HG02571 (cell line): ENCODE data around the gene HCN2.

Experiments used
- ATAC-seq: cut with Tn5 transposase; IDR thresholded peaks from one replicate; pipeline ENCODE4 v1.9.1; 2021; ENCODE audit warnings: mild to moderate bottlenecking, moderate library complexity; ENCODE audit not compliant: unreplicated experiment

Gene HCN2

DNA sequence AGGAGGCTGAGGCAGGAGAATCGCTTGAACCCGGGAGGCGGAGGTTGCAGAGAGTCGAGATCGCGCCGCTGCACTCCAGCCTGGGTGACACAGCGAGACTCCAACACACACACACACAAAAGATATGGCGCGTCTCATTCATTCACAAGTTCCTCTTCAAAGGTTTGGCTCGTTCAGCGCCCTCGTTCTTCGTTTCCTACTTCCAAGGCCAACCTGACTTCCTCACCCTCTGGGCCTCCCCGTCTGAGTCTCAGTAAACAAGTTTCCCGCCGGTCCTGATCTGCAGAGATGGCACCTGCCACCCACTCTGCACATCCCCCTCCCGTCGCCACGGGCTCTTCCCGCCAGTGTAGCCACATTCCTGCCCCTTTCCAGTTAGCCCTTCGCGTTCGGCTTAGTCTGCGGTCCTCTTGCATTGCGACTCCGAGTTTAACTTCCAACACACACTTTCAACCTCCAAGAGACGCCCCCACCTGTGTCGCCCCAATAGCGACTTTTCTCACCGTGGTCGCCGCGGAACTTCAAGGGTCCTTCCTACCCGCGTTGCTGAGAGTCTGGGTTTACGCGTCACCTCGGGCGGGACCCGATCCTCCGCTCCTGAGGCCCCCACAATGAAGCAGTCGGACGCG, 18.6 kb upstream of the HCN2 start:
- no peak for ATAC-seq

GRCh38 chr19:571566-571974, 18.1 kb upstream of the HCN2 start:
- ATAC-seq: no peak

- ATAC-seq: peak; percentile 70
These were observed 17.4 kb upstream of the HCN2 start, which contains the start of gene BSG for GRCh38 chr19:572140-572742. Gene BSG, plus strand, starts transcription at chr19:572596. Its CDS starts 39 bp downstream, at chr19:572635.

DNA sequence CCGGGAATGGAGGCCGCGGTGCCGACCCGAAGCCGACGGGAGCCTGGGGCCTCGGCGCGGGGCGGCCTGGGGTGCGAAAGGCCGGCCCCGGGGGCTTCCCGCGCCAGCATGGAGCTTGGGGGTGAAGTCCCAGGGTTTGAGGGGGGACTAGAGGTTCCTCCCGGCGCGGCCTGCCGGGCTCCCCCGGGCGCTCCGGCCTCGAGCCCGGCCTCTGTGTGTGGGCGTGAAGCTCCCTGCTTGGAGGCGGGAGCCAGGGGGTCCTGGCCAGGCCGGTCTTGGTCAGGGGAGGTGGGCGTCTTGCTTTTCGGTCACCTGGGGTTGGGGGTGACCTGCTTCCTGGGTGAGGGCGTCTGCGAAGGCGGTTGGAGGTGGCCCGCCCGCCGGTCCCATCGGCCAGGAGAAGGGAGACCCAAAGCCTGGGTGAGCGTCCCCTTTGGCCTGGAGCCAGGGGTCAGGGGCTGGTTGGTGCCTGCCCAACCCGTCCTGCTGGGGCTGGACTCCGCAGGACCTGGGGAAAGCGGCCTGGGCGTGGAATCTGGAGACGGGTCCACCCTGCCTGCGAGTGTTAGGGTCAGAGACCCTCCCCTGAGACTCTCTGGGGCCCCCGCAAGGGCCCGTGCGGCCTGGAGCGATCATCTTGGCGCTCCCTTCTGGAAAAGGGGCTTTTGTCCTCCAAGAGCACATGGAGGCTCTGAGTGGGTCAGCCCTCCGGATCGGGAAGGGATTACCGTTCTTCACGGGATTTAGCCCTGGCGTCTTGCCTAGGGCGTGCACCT, 16.8 kb upstream of the HCN2 start:
- no peak for ATAC-seq

DNA sequence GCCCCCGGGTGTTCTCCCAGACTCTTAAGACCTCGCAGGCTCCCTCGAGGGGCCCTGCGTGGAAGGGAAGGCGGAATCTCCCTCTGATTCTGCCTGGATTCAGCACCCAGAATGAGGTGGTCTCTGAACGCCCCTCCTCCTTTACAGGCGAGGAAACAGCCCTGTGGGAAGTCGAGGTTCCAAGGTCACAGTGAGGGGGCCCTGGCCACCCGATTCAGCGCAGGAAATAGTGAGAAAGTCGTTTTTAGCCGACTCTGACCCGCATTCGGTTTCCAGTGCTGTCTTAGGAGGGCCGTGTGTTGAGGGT, 16.2 kb upstream of the HCN2 start:
- ATAC-seq: no peak

DNA sequence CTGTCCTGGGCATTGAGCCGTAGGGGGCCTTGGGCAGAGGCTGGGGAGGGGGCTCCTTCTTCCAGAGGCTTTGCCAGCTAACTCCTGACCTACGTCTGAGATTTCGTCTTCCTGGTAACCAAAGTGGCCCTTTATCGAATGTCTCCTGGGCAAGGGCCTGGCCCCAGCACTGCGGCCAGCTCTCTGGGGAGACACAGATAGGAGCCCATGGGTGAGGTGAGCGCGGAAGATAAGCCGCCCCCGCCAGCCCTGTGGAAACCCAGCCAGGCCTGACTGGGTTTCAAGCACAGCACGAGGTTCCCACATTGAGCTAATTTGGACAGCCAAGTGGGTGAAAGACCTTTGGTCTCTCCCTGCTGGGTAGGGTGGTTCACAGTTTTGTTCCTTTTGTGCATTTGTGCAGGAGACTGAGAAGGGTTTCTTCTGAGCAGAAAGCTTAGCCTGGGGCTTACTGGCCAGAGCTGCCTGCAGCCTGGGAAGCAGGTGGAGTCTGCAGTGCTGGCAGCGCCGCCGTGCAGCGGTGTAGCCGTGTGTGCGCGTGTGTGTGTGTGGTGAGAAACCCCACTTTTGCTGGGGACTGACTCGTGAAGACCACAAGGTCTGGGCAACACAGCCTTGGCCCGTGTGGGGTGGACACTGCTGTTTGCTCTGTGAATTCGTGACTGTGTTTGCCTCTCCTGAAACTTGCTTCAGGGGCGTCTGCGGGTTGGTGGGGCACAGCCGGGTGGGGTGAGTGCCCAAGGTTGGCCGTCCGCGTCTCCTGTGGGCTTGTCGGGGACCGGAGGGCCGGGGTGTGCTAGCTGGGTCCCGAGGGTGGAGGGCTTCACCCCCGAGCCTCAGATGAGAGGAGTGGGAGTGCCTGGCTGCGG, 14.8 kb upstream of the HCN2 start:
- ATAC-seq: no peak

- ATAC-seq: no peak
These were observed 13.9 kb upstream of the HCN2 start for GRCh38 chr19:575527-576506.

GRCh38 chr19:576768-577438, 12.8 kb upstream of the HCN2 start:
- ATAC-seq: no peak

DNA sequence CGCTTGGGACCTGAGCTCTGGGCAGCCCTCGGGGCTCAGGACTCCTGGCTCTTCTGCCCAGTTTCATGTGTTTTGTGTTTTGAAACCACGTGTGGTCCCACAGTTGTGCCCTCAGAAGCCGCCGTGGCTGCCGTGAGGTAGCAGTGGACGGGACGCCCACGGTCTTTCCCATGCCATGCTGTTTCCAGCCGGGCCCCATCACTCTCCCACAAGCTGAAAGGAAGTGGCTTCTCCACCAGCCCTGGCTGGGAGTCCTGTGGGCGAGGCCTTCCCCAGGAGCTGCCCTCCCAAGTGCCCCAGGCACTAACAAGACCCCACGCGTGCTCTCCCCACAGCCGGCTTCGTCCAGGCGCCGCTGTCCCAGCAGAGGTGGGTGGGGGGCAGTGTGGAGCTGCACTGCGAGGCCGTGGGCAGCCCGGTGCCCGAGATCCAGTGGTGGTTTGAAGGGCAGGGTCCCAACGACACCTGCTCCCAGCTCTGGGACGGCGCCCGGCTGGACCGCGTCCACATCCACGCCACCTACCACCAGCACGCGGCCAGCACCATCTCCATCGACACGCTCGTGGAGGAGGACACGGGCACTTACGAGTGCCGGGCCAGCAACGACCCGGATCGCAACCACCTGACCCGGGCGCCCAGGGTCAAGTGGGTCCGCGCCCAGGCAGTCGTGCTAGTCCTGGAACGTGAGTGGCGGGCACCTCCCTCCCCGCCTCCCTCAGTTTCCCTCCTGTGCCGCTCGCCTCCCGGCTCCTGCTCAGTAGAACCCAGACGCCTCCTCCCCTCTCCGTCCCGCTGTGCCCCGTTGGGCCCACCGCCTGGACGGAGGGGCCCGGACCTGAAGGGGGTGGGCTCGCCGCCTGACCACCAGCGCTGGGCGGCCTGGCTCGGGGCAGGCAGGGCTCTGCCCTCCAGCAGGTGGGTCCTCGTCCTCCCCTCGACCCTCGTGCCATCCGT, 12.0 kb upstream of the HCN2 start:
- no peak for ATAC-seq

GRCh38 chr19:579111-579841, 10.4 kb upstream of the HCN2 start:
- ATAC-seq: no peak

DNA sequence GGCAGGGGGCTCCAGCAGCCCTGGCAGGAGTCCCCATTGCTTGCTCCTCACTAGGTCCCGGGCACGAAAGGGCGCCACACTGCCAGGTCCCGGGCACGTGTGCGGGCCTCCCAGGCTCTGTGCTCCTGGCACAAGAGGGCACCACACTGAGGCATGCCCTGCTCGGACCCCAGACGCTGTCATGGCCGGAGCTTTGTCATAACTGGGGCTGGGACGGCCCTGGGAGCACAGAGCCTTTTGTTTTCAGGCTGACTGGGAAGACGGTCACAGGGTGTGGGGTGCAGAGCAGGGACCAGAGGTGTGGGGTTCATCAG, 9.9 kb upstream of the HCN2 start:
- no peak for ATAC-seq

- ATAC-seq: no peak
These were observed 9.3 kb upstream of the HCN2 start for GRCh38 chr19:580274-580835.

GRCh38 chr19:581399-582111, 8.1 kb upstream of the HCN2 start:
- ATAC-seq: no peak

GRCh38 chr19:582497-583197, 7.0 kb upstream of the HCN2 start:
- no peak for ATAC-seq

DNA sequence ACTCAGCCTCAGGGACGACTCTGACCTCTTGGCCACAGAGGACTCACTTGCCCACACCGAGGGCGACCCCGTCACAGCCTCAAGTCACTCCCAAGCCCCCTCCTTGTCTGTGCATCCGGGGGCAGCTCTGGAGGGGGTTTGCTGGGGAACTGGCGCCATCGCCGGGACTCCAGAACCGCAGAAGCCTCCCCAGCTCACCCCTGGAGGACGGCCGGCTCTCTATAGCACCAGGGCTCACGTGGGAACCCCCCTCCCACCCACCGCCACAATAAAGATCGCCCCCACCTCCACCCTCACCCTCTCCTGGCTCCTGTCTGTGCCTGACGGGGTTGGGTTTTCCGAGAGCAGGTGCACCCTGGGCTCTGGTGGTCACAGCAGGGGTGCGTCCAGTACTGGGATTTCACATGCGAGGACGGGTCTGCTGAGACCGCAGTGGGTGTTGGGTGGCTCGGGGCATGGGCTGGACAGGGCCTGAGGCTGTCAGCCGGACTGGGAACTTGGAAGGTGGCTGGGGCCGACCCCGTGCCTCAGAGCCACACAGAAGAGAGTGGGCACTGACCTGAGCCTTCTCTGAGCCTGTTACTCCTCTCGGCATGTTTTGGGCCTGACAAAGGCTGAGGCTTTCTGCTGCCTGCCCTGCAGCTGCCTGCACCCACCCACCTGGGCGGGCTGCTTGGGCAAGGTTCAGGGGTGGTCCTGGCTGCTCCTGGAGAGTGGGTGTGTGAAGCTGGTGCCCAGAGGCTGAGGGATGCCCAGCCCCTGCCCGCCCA, 6.3 kb upstream of the HCN2 start:
- no peak for ATAC-seq

- ATAC-seq: no peak
These were observed 5.8 kb upstream of the HCN2 start for GRCh38 chr19:583968-584239.
